RPMI7951 (cell line): ENCODE measurements around the gene TLN1. TPM values are rescaled to one million over a fixed set of nuclear protein-coding genes. Genes with fewer than 3 reads are reported as not detected.

Source experiments
- DNase-seq: peaks from one replicate; pipeline ENCODE4 v3.0.0-alpha.2; 2012; ENCODE audit warnings: low read depth
- total RNA-seq: library from RNA; depleted of rRNA; stranded (reverse); fragments of >200 nt; shearing (Covaris generic); gene quantifications from 2 replicates; pipeline ENCODE4 v1.2.3, GENCODE V29; 2014; rRNA removed

Gene TLN1
- total RNA-seq, result 117 and 137 TPM in 2 replicates

- DNase-seq, result peak; percentile 99
These were observed at the start of gene TLN1, which contains the start of gene CREB3 for GRCh38 chr9:35732185-35732799. TLN1 (minus strand) TSS chr9:35732195; CDS start chr9:35725694, 6,501 bp downstream. CREB3 (plus strand) TSS chr9:35732666; CDS start chr9:35732773, 107 bp downstream.

- no peak for DNase-seq
These were observed 49.1 kb upstream of the TLN1 start for GRCh38 chr9:35781066-35781465.

GRCh38 chr9:35778496-35778895 is 46.5 kb upstream of the TLN1 start:
- DNase-seq, result no peak

- DNase-seq, result no peak
These were observed 44.0 kb upstream of the TLN1 start for GRCh38 chr9:35776018-35776417.

GRCh38 chr9:35774907-35775635 is 43.1 kb upstream of the TLN1 start:
- no peak for DNase-seq

GRCh38 chr9:35771943-35772342 is 39.9 kb upstream of the TLN1 start:
- DNase-seq, result no peak

- no peak for DNase-seq
These were observed 39.5 kb upstream of the TLN1 start for GRCh38 chr9:35771534-35771933.

- no peak for DNase-seq
These were observed 39.1 kb upstream of the TLN1 start for GRCh38 chr9:35771075-35771433.

- DNase-seq, result no peak
These were observed 37.8 kb upstream of the TLN1 start for GRCh38 chr9:35769763-35770162.

GRCh38 chr9:35767458-35767857 is 35.5 kb upstream of the TLN1 start:
- DNase-seq, result no peak

- no peak for DNase-seq
These were observed 35.0 kb upstream of the TLN1 start for GRCh38 chr9:35766997-35767396.

GRCh38 chr9:35763803-35764202 is 31.8 kb upstream of the TLN1 start:
- DNase-seq, result no peak

- DNase-seq, result no peak
These were observed 31.2 kb upstream of the TLN1 start for GRCh38 chr9:35763181-35763580.

- peak; percentile 47 for DNase-seq
These were observed 28.7 kb upstream of the TLN1 start for GRCh38 chr9:35760651-35761050.

GRCh38 chr9:35759795-35760194 is 27.8 kb upstream of the TLN1 start:
- DNase-seq, result no peak

GRCh38 chr9:35758475-35759050 is 26.6 kb upstream of the TLN1 start:
- no peak for DNase-seq

- no peak for DNase-seq
These were observed 25.9 kb upstream of the TLN1 start for GRCh38 chr9:35757892-35758275.

GRCh38 chr9:35757226-35757891 is 25.4 kb upstream of the TLN1 start:
- no peak for DNase-seq

- peak; percentile 22 for DNase-seq
These were observed 24.6 kb upstream of the TLN1 start for GRCh38 chr9:35756275-35757225.

GRCh38 chr9:35755071-35755470 is 23.1 kb upstream of the TLN1 start:
- no peak for DNase-seq

GRCh38 chr9:35754264-35754663 is 22.3 kb upstream of the TLN1 start, which contains the start of gene MSMP:
MSMP (minus strand) TSS chr9:35754276; CDS start chr9:35754129, 147 bp downstream.
- no peak for DNase-seq
